ENCODE measurements around the gene TTC28.

The TTC28 gene

GRCh38 chr22:28002181-28002700, 677.4 kb downstream of the TTC28 start:
- H3K4me3 ChIP-seq (ENCODE audit: low read depth, low read length), result no peak overlapping the region
- no peak for TF ChIP-seq CTCF (IDR thresholded peaks at IDR 0.05; ENCODE audit: borderline replicate concordance, insufficient read depth, low read depth, low read length)

GRCh38 chr22:28001171-28001835, 678.3 kb downstream of the TTC28 start:
- H3K4me3 ChIP-seq (ENCODE audit: low read depth, low read length), result no peak overlapping the region
- TF ChIP-seq CTCF (IDR thresholded peaks at IDR 0.05; ENCODE audit: borderline replicate concordance, insufficient read depth, low read depth, low read length), result no peak

- no peak overlapping the region for H3K4me3 ChIP-seq (ENCODE audit: low read depth, low read length)
- TF ChIP-seq CTCF (IDR thresholded peaks at IDR 0.05; ENCODE audit: borderline replicate concordance, insufficient read depth, low read depth, low read length), result no peak
Observed at GRCh38 chr22:28000361-28000760, 679.3 kb downstream of the TTC28 start.

- H3K4me3 ChIP-seq (ENCODE audit: low read depth, low read length), result no peak overlapping the region
- no peak for TF ChIP-seq CTCF (IDR thresholded peaks at IDR 0.05; ENCODE audit: borderline replicate concordance, insufficient read depth, low read depth, low read length)
Observed at GRCh38 chr22:27999876-28000275, 679.8 kb downstream of the TTC28 start.

- no peak overlapping the region for H3K4me3 ChIP-seq (ENCODE audit: low read depth, low read length)
Observed at GRCh38 chr22:27998511-27999410, 680.9 kb downstream of the TTC28 start.

GRCh38 chr22:27997538-27997937, 682.1 kb downstream of the TTC28 start:
- no peak overlapping the region for H3K4me3 ChIP-seq (ENCODE audit: low read depth, low read length)

More at GRCh38 chr22:27998511-27999410, 680.9 kb downstream of the TTC28 start:
- no peak for TF ChIP-seq CTCF (IDR thresholded peaks at IDR 0.05; ENCODE audit: borderline replicate concordance, insufficient read depth, low read depth, low read length)

More at GRCh38 chr22:27997538-27997937, 682.1 kb downstream of the TTC28 start:
- TF ChIP-seq CTCF (IDR thresholded peaks at IDR 0.05; ENCODE audit: borderline replicate concordance, insufficient read depth, low read depth, low read length), result no peak

Measured in GM12875 (cell line).